Loucy (cell line): Measurements from ENCODE around the gene PALS1.

Experiments
- H2AFZ ChIP-seq: fragments of 200-600 bp; sonication (generic); 2 replicates; pipeline ENCODE4 v1.6.0; 2016; ENCODE audit warnings: antibody characterized with exemption, mild to moderate bottlenecking, low read length, moderate library complexity
- H3F3A ChIP-seq: fragments of 200-600 bp; 2 replicates; pipeline ENCODE4 v1.6.0; 2016; ENCODE audit warnings: antibody characterized with exemption, low read depth, mild to moderate bottlenecking
- H3K27me3 ChIP-seq: fragments of 200-600 bp; sonication (generic); 2 replicates; pipeline ENCODE4 v1.6.1; 2014; ENCODE audit warnings: low read length, mild to moderate bottlenecking; ENCODE audit not compliant: insufficient read depth, poor library complexity, severe bottlenecking
- H3K36me3 ChIP-seq: fragments of 200-600 bp; sonication (generic); 2 replicates; pipeline ENCODE4 v1.6.1; 2016; ENCODE audit warnings: low read length; ENCODE audit not compliant: insufficient read depth
- H3K4me1 ChIP-seq: fragments of 200-600 bp; sonication (generic); 2 replicates; pipeline ENCODE4 v1.5.1; 2014; ENCODE audit warnings: low read length, mild to moderate bottlenecking; ENCODE audit not compliant: insufficient read depth, poor library complexity, severe bottlenecking
- H3K4me2 ChIP-seq: fragments of 200-600 bp; sonication (generic); 2 replicates; pipeline ENCODE4 v1.6.0; 2014; ENCODE audit warnings: antibody characterized with exemption, low read length, low read depth, mild to moderate bottlenecking; ENCODE audit not compliant: poor library complexity, severe bottlenecking
- H3K4me3 ChIP-seq: fragments of 200-600 bp; sonication (generic); 2 replicates; pipeline ENCODE4 v1.5.1; 2014; ENCODE audit warnings: low read length, mild to moderate bottlenecking, mixed read lengths; ENCODE audit not compliant: poor library complexity, severe bottlenecking
- H3K79me2 ChIP-seq: fragments of 200-600 bp; sonication (generic); 2 replicates; pipeline ENCODE4 v1.6.1; 2014; ENCODE audit warnings: low read length; ENCODE audit not compliant: insufficient read depth
- H3K9ac ChIP-seq: fragments of 200-600 bp; sonication (generic); 2 replicates; pipeline ENCODE4 v1.6.0; 2014; ENCODE audit warnings: mild to moderate bottlenecking, low read depth, low read length, moderate library complexity; ENCODE audit not compliant: poor library complexity, severe bottlenecking
- H3K9me2 ChIP-seq: fragments of 200-600 bp; sonication (generic); replicated peaks from 2 replicates; pipeline ENCODE4 v1.6.1; 2016; ENCODE audit warnings: low read depth, low read length, mixed read lengths
- H3K9me3 ChIP-seq: fragments of 200-600 bp; sonication (generic); 2 replicates; pipeline ENCODE4 v1.6.1; 2014; ENCODE audit warnings: mild to moderate bottlenecking, antibody characterized with exemption, low read length, low read depth; ENCODE audit not compliant: insufficient read depth
- H4K20me1 ChIP-seq: fragments of 200-600 bp; sonication (generic); 2 replicates; pipeline ENCODE4 v1.6.0; 2014; ENCODE audit warnings: antibody characterized with exemption, low read length, mild to moderate bottlenecking; ENCODE audit not compliant: insufficient read depth, poor library complexity, severe bottlenecking
- CTCF ChIP-seq: fragments of 200-600 bp; sonication (generic); conservative IDR thresholded peaks from 2 replicates; pipeline ENCODE4 v1.5.1; 2014; ENCODE audit warnings: mild to moderate bottlenecking, antibody characterized with exemption, low read length
- EZH2phosphoT487 ChIP-seq: fragments of 200-600 bp; IDR thresholded peaks from 2 replicates; pipeline ENCODE4 v1.6.1; 2018; ENCODE audit warnings: antibody characterized with exemption, mild to moderate bottlenecking, moderate library complexity, borderline replicate concordance

The PALS1 gene

GRCh38 chr14:67195279-67195678 is 46.0 kb upstream of the PALS1 start:
- Histone ChIP-seq H2AFZ (no peak overlapping the region), H3K36me3 (no peaks in the 10 kb centered on the region), H3K4me2 (no peak overlapping the region), H3K27me3 (no peaks in the 10 kb centered on the region), H3K4me1 (peaks cover 9% of the 10 kb centered on the region), H3K4me3 (no peak overlapping the region), H4K20me1 (no peaks in the 10 kb centered on the region), H3K9me2 (no peaks in the 10 kb centered on the region), H3F3A (no peaks in the 10 kb centered on the region), H3K9ac (no peak overlapping the region), H3K79me2 (no peaks in the 10 kb centered on the region), H3K9me3 (no peaks in the 10 kb centered on the region)
- TF ChIP-seq CTCF (no peak), EZH2phosphoT487 (no peak)

DNA sequence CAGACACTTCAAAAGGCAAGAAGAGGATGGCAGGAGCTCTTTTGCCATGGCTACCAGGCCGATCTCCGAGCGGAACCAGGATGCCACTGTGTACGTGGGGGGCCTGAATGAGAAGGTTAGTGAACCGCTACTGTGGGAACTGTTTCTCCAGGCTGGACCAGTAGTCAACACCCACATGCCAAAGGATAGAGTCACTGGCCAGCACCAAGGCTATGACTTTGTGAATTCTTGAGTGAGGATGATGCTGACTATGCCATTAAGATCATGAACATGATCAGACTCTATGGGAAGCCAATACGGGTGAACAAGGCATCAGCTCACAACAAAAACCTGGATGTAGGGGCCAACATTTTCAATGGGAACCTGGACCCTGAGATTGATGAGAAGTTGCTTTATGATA is 42.2 kb upstream of the PALS1 start:
- no peaks in the 10 kb centered on the region for H3K9me2 ChIP-seq
- no peaks in the 10 kb centered on the region for H3K9me3 ChIP-seq
- H4K20me1 ChIP-seq: no peaks in the 10 kb centered on the region
- no peak overlapping the region for H3K4me3 ChIP-seq
- H2AFZ ChIP-seq: no peak overlapping the region
- H3K36me3 ChIP-seq: no peaks in the 10 kb centered on the region
- TF ChIP-seq EZH2phosphoT487 (no peak), CTCF (no peak)
- no peak overlapping the region for H3K4me2 ChIP-seq
- no peaks in the 10 kb centered on the region for H3F3A ChIP-seq
- peaks cover 9% of the 10 kb centered on the region for H3K4me1 ChIP-seq
- no peak overlapping the region for H3K9ac ChIP-seq
- H3K79me2 ChIP-seq: no peaks in the 10 kb centered on the region
- no peaks in the 10 kb centered on the region for H3K27me3 ChIP-seq

GRCh38 chr14:67207810-67208209 is 33.4 kb upstream of the PALS1 start:
- no peak overlapping the region for H3K4me2 ChIP-seq
- no peaks in the 10 kb centered on the region for H4K20me1 ChIP-seq
- no peak for TF ChIP-seq EZH2phosphoT487
- no peak for TF ChIP-seq CTCF
- no peaks in the 10 kb centered on the region for H3K4me1 ChIP-seq
- H3K9ac ChIP-seq: no peak overlapping the region
- H3K9me2 ChIP-seq: no peaks in the 10 kb centered on the region
- no peaks in the 10 kb centered on the region for H3K9me3 ChIP-seq
- no peaks in the 10 kb centered on the region for H3K36me3 ChIP-seq
- H3K79me2 ChIP-seq: no peaks in the 10 kb centered on the region
- no peak overlapping the region for H2AFZ ChIP-seq
- no peaks in the 10 kb centered on the region for H3F3A ChIP-seq
- H3K27me3 ChIP-seq: no peaks in the 10 kb centered on the region
- H3K4me3 ChIP-seq: no peak overlapping the region
